Ramos (cell line): ENCODE measurements around the gene MEIOB.

ENCODE experiments used
- in situ Hi-C: fragments of 300-500 bp; cut with MboI; formaldehyde crosslinking; loops from one replicate; pipeline ENCODE4 v1.14.3; 2022; ENCODE audit warnings: low sequenced_read_pairs; ENCODE audit not compliant: unreplicated experiment

The MEIOB gene

GRCh38 chr16:1834096-1834495 lies 37.9 kb downstream of the MEIOB start:
- in situ Hi-C loops, result no loop called here

- in situ Hi-C loops, result no loop called here
These were observed 39.0 kb downstream of the MEIOB start for GRCh38 chr16:1832838-1833454.

DNA sequence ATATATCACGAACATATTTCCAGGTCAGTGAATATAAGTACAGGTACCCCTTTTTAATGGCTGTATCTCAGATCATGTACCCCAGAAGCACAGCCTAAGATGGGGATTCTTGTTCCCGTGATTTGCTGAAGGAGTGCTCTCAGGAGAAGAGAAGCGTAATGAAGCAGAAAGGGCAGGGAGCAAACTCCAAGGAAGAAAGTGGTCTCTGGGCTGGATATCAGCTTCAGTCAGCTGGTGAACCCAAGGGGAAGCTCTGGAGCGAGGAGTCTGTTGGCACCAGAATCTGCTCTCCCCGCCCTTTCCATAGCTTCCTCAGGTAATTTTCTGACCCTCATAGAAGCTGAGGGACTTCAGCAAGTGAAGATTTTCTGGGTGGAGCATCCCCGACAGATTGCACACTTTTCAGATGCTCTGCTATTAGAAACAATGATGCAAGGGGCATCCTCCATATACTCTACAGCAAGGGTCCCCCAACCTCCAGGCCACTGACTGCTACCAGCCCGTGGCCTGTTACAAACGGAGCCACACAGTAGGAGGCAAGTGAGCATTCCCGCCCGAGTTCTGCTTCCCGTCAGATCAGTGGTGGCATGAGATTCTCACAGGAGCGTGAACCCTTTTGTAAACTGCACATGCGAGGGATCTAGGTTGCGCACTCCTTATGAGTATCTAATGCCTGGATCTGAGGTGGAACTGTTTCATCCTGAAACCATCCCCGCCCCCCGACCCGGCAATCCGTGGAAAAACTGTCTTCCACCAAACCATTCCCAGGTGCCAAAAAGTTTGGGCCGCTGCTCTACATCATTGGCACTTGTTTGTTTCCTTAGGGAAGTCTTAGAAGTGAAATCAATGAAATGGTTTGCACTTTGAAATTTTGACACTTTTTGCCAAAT lies 40.5 kb downstream of the MEIOB start:
- in situ Hi-C loops, result no loop called here

DNA sequence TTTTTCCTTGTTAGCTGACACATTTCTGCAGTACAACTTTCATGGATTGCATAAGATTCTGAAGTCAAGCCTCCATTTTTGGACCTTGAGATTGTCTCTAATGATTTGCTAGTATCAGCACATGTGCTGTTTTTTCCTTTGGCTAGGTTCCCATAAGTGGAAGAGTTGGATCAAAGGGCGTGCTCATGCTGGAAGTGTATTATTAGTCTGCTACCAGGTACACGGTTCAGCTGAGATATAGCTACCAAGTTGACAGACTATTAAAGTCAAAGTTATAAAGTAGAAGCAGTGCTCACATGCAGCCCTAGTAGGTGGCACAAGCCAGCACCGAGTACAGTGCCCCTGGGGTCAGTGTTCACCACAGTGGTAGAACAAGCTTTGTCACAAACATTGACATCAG lies 41.8 kb downstream of the MEIOB start:
- in situ Hi-C loops, result no loop called here

- in situ Hi-C loops, result no loop called here
These were observed 43.1 kb downstream of the MEIOB start for GRCh38 chr16:1828645-1829410.

- in situ Hi-C loops, result no loop called here
These were observed 45.0 kb downstream of the MEIOB start, which contains the start of the genes FAHD1 and HAGH for GRCh38 chr16:1826691-1827573. Gene FAHD1, plus strand, starts transcription at chr16:1827206. Its CDS starts 33 bp downstream, at chr16:1827239. Gene HAGH, minus strand, starts transcription at chr16:1826825. Its CDS starts 38 bp downstream, at chr16:1826787.

DNA sequence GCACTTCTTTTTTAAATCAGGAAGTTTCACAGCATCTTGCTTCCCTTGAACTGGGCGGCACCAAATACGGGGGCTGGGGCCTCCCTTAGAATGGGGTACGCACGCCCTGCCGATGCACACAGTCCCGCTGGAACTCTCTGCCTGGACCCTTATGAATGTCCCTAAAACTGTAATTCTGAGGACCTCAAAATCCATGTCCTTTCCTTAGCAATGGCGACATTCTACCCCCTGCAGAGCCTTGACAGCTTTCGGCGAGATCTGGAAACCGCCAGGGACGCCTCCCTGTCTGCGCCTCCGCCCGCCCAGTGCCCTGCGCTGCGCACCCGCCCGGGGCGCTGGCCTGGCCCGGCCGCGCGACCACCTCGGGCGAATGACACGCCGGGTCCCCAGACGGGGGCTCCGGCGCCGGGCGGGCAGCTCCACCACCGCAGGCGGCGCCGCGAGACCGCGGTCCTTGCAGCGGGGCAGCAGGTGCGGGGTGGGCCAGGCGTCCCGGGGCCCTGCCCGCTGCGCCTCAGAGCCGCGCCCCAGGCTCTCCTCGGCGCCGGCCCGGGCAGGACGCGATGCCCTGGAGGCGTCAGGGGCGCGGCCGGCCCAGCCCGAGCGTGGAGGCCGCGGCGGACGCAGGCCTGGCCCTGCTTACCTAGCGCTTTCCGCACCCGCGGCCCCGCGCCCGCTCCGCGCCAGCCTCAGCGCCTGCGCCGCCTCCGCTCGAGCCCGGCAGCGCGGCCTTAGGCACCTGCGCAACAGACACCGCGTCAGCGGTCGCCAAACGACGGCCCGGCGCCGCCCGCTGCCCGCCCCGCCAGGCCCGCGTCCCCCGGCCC lies 45.9 kb downstream of the MEIOB start:
- in situ Hi-C loops, result no loop called here

DNA sequence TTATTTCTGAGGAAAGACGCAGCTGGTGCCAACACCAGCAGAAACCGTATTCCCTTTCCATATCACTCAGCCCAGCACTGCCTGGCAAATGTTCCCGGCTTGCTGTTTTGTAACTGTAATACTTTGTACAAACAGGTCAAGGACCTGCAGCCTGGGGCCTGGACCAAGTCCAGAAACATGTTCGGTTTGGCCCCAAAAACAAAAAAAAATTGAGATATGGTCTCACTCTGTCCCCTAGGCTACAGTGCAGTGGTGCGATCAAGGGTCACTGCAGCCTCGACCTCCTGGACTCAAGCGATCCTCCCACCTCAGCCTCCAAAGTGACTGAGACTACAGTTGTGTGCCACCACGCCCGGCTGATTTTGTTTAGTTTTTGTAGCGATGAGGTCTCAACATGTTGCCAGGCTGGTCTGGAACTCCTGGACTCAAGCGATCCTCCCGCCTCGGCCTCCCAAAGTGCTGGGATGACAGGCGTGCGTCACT lies 46.5 kb downstream of the MEIOB start:
- in situ Hi-C loops, result no loop called here

GRCh38 chr16:1823821-1824220 lies 48.1 kb downstream of the MEIOB start:
- in situ Hi-C loops, result no loop called here

DNA sequence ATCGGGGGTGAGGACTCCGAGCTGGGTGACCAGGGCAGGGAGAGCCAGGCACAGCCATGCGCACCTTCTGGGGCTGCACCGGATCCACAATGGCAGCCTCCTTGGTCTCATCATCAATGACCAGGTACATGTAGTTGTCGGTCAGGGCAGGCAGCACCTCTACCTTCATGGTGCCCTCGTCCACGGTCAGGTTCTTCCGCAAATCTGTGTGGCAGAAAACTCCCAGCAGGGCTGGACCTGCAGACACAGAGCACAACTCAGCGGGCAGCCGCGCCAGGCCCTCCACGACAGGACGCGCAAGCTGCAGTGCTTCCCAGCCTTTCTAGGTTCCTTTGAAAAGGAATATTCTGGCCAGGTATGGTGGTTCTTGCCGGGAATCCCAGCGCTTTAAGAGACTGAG lies 49.2 kb downstream of the MEIOB start:
- in situ Hi-C loops, result no loop called here

- in situ Hi-C loops, result no loop called here
These were observed 49.9 kb downstream of the MEIOB start for GRCh38 chr16:1821861-1822611.

DNA sequence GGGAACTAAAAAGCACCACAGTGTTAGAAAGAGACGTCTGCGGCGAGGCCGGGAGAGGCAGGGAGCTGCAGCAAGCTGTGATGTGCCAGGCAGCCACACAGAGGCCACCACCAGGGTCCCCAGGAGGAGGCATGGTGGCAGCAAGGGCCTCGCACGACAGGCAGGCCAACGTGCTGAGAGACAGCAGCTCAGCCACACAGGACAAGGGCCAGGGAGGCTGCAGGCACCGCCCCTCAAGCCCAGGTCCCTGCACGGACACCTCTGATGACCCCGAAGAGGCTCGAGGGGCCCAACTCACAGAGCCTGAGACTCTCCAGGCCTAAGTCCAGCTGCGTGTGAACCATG lies 51.0 kb downstream of the MEIOB start:
- in situ Hi-C loops, result no loop called here

DNA sequence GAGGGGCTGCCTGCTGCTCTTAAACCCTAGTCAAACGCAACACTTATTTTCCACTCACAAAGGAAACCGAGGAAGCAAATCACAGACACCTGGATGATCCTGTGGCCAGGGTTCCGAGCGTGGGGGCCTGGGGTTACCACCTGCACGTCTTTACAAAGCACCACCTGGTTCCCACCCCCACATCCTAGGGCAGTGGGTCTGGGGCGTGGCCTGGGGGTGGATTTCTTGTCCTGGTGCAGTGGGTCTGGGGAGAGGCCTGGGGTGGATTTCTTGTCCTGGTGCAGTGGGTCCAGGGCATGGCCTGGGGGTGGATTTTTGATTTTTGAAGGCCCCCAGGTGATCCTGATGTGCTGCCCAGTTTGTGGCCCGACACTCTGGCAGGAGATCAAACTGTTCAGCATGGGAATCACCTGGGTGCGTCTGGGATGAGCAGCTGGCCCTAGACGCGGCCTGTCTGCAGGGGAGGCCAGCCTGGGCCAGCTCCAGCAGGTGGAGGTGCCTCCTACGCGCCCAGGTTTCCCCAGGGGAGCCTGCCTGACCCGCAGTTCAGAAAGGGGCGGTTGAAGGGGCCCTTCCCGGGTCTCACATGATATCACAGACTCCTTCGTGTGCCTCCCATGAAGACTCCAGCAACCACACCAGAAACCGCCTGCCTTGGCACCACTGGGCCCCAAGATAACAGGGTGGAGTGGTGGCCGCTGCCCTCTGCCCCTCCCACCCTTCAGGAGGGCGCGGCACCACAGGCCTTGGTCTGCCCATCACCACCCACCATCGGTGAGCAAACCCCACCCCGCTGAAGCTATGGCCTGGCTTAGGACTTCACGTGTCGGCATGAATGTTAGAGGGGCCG lies 51.6 kb downstream of the MEIOB start:
- in situ Hi-C loops, result no loop called here

DNA sequence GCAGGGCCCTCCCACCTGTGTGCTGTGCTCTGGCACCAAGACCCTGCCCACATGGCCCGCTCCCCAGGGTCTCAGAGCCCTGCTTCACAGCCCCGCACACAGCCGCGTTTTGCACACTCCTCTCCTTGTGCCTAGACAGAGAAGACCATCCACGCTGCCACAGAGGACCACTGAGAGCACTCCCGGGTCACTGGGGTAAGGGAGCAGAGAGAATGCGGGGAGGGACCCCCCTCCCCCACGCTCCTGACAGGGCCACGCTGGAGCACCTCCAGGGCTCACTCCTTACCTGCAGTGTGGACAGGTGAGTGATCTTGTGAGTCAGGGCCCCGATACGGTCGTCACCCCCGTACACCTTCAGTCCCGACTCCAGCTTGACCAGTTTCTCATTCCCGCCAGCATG lies 52.4 kb downstream of the MEIOB start:
- in situ Hi-C loops, result no loop called here

GRCh38 chr16:1818873-1819525 lies 53.0 kb downstream of the MEIOB start:
- in situ Hi-C loops, result no loop called here

DNA sequence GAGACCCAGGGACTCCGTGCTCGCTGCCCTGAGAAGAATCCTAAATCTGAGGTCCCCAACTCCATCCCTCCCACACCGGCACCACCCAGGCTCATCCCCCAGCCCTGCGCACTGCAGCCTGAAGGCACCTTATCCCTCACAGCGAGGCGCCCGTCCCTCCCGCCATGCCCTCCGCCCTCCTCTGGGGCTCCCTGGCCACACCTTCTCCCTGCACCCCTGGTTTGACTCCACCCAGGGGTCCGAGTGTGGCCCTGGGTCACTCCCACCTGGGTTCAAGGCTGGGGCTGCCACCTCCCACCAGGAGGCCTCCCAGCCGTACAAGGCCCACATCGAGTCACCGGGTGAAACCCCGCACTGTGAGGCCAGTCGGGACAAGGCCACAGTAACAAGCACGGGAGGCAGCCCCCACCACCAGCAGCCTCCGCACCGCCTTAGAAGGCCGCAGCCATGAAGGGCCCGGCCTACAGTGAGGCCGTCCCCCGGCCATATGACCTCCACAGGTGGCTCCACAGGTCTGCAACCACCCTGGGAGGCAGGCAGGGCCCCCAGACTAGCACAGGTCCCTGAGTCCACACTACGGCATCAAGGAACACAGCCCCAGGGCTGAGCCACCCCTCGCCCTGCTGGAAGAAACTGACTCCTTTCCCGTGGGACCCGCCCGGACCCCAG lies 53.6 kb downstream of the MEIOB start:
- in situ Hi-C loops, result no loop called here
